ENCODE measurements around the gene NBDY. TPM values are rescaled to one million over a fixed set of nuclear protein-coding genes. Genes with fewer than 3 reads are reported as not detected.

Gene NBDY
- total and polyA plus RNA-seq, 2 of the 4 experiments (the other 2 are of a cell fraction) = 3.2 to 61.5 TPM

DNA sequence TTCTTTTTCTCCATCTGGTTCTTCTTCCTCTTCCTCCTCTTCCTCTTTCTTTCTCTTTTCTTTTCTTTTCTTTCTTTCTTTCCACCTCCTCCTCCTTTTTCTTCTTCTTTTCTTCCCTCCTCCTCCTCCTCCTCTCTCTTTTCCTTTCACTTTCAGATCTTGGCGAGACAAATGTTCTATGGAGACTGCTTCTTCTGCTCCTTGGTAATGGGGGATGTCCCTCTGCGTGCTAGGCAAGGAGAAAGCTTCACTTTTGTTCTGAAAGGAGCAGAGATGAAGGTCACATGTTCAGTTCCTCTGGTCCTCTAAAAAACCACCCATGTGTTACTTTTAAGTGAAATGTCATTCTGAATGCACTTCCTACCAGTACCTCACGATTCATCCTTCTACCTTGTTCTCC lies 33.2 kb downstream of the NBDY start:
- H3K4me1 ChIP-seq (ENCODE audit: control insufficient read depth, insufficient read depth, low read length) = peaks cover 3% of the 10 kb centered on the region; the same call in 1 of the 2 replicates
- H2BK5ac ChIP-seq (ENCODE audit: low read depth, low read length, poor library complexity, severe bottlenecking) = no peak overlapping the region
- no peaks in the 10 kb centered on the region for H3K79me1 ChIP-seq (ENCODE audit: low read depth in 1 of 2, low read length in 2 of 2)
- H2BK15ac ChIP-seq (ENCODE audit: low read depth, low read length) = no peak overlapping the region
- no peak overlapping the region for H3K14ac ChIP-seq (replicated peaks; ENCODE audit: low read depth, low read length)
- no peak overlapping the region for H2BK120ac ChIP-seq (ENCODE audit: low read depth, low read length)
- H3K4me2 ChIP-seq (ENCODE audit: low read depth, low read length) = no peak overlapping the region
- intact Hi-C loops (cut with micrococcal nuclease) = no loop called here
- H2BK20ac ChIP-seq (ENCODE audit: low read depth, low read length) = no peak overlapping the region
- in situ Hi-C loops (cut with MboI; ENCODE audit: low sequenced_read_pairs) = no loop called here
- CTCF ChIA-PET = no interaction called here
- no peak overlapping the region for H2AK9ac ChIP-seq (replicated peaks; ENCODE audit: low read depth, low read length, poor library complexity)
- H3K56ac ChIP-seq (ENCODE audit: extremely low read depth, insufficient read depth, low read length) = no peak overlapping the region
- TF ChIP-seq NFE2L2 (IDR thresholded peaks at IDR 0.05; ENCODE audit: low read depth, low read length) (no peak), RAD21 (IDR thresholded peaks at IDR 0.05; ENCODE audit: low read length) (no peak), RFX5 (IDR thresholded peaks at IDR 0.05; ENCODE audit: low read depth, low read length) (no peak), CEBPB (IDR thresholded peaks at IDR 0.05; ENCODE audit: low read depth, low read length) (no peak), RCOR1 (IDR thresholded peaks at IDR 0.05; ENCODE audit: insufficient replicate concordance, low read length) (no peak), MXI1 (IDR thresholded peaks at IDR 0.05; ENCODE audit: borderline replicate concordance, low read depth, low read length) (no peak)
- TF ChIP-seq, protein P1, sequence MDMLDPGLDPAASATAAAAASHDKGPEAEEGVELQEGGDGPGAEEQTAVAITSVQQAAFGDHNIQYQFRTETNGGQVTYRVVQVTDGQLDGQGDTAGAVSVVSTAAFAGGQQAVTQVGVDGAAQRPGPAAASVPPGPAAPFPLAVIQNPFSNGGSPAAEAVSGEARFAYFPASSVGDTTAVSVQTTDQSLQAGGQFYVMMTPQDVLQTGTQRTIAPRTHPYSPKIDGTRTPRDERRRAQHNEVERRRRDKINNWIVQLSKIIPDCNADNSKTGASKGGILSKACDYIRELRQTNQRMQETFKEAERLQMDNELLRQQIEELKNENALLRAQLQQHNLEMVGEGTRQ (IDR thresholded peaks at IDR 0.05; ENCODE audit: low read depth, low read length) = no peak
- TF ChIP-seq, protein P2, sequence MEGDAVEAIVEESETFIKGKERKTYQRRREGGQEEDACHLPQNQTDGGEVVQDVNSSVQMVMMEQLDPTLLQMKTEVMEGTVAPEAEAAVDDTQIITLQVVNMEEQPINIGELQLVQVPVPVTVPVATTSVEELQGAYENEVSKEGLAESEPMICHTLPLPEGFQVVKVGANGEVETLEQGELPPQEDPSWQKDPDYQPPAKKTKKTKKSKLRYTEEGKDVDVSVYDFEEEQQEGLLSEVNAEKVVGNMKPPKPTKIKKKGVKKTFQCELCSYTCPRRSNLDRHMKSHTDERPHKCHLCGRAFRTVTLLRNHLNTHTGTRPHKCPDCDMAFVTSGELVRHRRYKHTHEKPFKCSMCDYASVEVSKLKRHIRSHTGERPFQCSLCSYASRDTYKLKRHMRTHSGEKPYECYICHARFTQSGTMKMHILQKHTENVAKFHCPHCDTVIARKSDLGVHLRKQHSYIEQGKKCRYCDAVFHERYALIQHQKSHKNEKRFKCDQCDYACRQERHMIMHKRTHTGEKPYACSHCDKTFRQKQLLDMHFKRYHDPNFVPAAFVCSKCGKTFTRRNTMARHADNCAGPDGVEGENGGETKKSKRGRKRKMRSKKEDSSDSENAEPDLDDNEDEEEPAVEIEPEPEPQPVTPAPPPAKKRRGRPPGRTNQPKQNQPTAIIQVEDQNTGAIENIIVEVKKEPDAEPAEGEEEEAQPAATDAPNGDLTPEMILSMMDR (conservative IDR thresholded peaks at IDR 0.05; ENCODE audit: low read depth, low read length) = no peak
- no peaks in the 10 kb centered on the region for H3K9me3 ChIP-seq (ENCODE audit: control insufficient read depth, insufficient read depth, low read length)
- H3K36me3 ChIP-seq (ENCODE audit: control insufficient read depth, insufficient read depth, low read length) = no peaks in the 10 kb centered on the region
- no peak overlapping the region for H3K18ac ChIP-seq (ENCODE audit: low read depth, low read length)
- H3K9ac ChIP-seq (ENCODE audit: low read depth, low read length) = no peak overlapping the region
- no peak overlapping the region for H3K27ac ChIP-seq (ENCODE audit: insufficient read depth, low read length)
- H3K4ac ChIP-seq (ENCODE audit: low read depth, low read length) = no peak overlapping the region
- H3K27me3 ChIP-seq (ENCODE audit: control insufficient read depth, insufficient read depth, low read length) = no peaks in the 10 kb centered on the region; the same call in 1 of the 2 replicates
- H4K20me1 ChIP-seq (ENCODE audit: insufficient read depth, low read length) = peaks cover 5% of the 10 kb centered on the region
- no peak overlapping the region for H2AFZ ChIP-seq (replicated peaks; ENCODE audit: low read length, poor library complexity)
- no peak overlapping the region for H4K8ac ChIP-seq (ENCODE audit: low read depth in 2 of 2, low read length in 2 of 2)
- H3K4me3 ChIP-seq (ENCODE audit: insufficient read depth, low read depth, low read length) = no peak overlapping the region
- no peak overlapping the region for H2AK5ac ChIP-seq (ENCODE audit: low read depth, low read length)
- H3K9me1 ChIP-seq (ENCODE audit: insufficient read depth, low read length) = 0 out of 2 replicates have a peak, but pooled peaks cover 3% of the 10 kb centered on the region
- no CpG with 5 or more reads among the region's 3 CpGs for WGBS, 2 experiments (ENCODE audit: extremely low coverage in 2 of 2, insufficient read length in 1 of 2)
- H4K91ac ChIP-seq (ENCODE audit: insufficient read depth, low read depth, low read length) = no peak overlapping the region
- no TSS peak for BruUV-seq (replicated peaks)
- dilution Hi-C loops (cut with HindIII; ENCODE audit: low sequenced_read_pairs, unreplicated experiment) = no loop called here
- ATAC-seq (ENCODE audit: low read depth) (no peak), DNase-seq (no peak)
- H4K5ac ChIP-seq (ENCODE audit: low read depth, low read length) = no peak overlapping the region
- POLR2A ChIA-PET (ENCODE audit: unreplicated experiment) = no interaction called here
- H3K23ac ChIP-seq (ENCODE audit: low read depth, low read length) = no peak overlapping the region

Data from IMR-90 (cell line).